ENCODE data around the gene ARHGEF11.

The ARHGEF11 gene

DNA sequence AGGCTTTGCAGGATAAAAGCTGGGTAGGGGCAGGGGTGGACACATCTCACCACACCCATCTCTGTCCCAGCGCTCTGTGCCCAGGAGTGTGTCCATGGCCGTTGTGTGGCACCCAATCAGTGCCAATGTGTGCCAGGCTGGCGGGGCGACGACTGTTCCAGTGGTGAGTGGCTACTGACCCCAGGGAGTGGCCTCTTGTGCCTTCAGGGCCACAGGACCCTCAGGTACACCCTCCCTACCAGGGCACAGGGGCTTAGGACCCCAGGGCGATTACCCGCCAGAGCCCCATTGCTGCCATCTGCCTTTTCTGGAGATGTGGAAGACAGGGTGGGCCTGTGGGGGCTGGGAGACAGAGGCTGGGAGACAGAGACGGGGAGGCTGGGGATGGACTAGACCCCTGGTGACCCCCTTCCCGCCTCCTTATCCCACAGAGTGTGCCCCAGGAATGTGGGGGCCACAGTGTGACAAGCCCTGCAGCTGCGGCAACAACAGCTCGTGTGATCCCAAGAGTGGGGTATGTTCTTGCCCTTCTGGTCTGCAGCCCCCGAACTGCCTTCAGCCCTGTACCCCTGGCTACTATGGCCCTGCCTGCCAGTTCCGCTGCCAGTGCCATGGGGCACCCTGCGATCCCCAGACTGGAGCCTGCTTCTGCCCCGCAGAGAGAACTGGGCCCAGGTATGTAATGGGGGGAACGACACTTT lies 139.2 kb downstream of the ARHGEF11 start:
- DNase-seq, result no peak

DNA sequence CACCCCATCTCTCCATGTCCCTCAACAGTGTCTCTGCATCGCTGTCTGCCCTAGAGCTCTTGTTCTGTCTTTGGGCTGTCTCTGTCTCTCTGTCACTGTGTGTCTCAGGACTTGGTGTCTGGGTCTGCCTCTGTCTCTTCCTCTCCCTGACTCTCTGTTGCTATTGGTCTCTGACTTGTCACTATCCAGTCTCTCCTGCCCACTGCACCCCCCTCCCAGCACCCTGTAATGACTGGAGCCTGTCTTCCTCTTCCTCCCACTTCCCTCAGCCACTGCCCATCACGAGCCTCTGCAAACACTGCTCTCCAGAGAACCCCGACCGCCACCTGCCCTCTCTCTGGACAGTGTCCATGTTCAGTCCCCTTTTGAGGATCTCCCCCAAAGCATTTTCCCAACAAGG lies 139.9 kb downstream of the ARHGEF11 start:
- no peak for DNase-seq

DNA sequence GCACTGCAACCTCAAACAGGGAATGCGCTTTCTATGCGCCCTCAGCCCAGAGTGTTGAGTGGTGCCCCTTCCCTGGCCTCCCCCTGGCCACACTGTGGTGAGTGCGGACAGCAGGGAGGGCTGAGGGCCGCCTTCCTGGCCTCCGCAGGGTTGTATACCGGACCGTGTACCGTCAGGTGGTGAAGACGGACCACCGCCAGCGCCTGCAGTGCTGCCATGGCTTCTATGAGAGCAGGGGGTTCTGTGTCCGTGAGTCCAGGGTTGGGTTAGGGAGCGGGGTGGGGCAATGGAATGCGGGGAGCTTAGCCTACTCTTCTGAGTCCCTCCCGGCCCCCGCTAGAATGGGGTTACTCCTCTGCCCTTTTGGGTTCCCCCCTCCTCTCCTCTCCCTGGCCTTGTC lies 140.4 kb downstream of the ARHGEF11 start:
- no peak for DNase-seq

DNA sequence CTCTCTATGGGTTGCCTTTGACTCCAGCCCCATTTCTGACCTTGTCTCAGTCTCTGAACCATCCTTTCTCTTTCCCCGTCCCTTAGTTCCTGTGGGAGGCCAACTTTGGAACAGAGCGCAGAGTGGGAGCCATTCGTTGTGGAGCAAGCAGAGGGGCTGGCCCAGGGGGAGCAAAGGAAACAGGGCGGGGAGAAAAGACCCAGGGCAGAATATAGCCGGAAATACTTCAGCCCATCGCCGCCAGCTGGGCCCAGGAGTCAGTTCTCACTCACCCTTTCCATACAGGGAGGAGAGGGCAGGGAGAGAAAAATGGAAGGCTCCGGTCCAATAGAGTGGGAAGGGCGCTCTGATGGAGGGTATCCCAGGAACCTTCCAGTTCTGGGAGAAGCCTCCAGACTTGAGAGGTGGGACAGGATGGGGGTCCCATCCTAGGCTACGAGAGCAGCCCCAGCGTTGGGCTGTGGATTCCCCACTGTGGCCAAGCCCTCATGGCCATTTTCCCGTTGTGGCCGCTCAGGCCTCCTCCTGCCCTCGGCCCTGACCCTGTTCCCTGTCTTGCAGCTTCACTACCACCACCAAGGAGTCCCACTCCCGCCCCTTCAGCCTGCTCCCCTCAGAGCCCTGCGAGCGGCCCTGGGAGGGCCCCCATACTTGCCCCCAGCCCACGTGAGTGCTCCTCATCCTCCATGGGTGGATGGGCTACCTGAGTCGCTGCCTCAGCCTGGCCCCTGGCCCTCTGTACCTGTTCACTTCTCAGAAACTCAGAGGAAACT lies 141.2 kb downstream of the ARHGEF11 start:
- DNase-seq, result no peak

DNA sequence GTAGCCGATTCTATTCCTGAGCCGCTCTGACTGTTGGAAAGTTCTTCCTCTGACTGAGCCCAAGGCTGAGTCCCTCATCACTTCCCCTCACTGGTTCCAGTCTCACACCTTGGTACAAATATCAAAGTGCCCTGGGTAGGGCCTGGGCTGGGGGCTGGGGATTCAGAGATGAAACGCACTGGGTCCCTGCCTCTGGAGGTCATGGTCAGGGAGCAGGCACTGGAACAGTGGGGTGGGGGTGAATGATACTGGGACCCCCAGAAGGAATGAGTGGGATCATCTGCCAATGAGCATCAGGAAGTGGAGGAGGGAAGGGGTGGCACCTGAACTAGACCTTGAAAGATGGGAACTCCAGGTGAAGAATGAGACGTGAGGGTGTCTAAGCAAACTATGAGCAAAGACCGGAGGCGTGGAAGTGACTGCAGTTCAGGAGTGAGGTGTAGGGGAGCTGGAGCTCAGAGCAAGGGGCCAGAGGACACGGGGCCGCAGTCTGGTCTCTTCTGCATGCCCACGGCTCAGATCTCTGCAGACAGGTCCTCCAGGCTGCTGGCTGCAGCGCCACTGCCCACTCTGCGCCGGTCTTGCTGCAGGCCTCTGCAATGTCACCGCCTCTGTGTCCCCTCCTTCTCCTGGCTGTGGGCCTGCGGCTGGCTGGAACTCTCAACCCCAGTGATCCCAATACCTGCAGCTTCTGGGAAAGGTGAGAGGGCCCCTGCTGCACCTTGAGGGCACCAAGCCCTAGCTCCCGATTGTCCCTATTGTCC lies 142.0 kb downstream of the ARHGEF11 start:
- no peak for DNase-seq

DNA sequence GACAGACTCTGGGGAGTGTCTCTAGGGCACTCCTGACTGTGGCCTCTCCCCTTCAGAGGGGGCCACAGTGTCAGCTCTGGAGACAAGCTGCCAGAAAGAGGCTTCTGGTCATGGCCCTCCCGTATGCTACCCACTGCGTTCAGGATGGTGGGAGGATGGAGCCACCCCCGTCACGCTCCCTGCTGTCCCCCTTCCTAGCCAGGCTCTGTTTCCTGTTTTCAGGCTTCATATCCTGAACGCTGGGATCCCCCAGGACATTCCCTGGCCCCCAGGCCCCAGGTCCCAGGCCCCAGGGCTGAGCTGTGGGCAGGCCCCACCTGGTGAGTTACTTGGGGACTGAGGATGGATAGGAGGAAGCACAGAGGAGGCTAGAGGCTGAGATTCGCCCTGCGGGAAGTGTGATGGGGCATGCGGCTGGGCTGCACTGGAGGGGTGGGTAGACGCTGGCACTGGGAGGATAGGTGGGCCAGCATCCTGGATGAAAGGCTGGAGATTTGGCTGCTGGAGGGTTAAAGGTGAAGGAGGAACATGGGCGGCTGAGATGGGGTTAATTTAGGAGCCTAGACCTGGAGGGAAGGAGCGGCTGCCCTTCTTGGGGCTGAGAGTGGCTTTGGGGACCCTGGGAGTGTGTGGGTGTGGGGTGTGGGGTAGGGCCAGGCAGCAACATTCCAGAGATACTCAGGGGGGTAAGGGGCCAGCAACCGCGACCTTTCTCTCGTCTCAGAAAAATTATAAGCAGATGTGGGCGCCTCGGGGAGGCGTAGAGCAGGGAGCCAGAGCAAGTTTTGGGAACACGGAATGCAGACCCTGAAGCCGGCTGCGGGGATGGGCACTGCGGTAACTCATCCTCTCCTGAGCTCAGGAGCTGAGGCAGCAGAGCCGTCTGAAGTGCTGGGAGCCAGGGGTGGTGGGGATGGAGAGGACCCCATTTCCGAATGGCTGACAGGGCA lies 143.3 kb downstream of the ARHGEF11 start:
- DNase-seq, result no peak

DNA sequence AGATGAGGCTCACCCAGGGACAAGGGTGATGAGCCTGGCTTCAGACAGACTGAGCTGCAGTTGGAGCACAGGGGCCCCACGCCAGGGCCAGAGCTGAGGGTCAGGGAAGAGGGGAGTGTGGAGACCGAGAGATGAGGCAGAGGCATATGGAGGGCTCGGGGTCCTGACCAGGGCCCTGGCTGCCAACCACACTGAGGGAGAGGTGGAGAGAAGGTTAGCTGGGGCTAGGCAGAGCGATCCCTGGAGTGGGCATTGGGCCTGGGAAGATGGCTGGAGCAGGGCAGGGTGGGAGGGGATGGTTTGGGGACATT lies 144.0 kb downstream of the ARHGEF11 start:
- DNase-seq, result no peak

DNA sequence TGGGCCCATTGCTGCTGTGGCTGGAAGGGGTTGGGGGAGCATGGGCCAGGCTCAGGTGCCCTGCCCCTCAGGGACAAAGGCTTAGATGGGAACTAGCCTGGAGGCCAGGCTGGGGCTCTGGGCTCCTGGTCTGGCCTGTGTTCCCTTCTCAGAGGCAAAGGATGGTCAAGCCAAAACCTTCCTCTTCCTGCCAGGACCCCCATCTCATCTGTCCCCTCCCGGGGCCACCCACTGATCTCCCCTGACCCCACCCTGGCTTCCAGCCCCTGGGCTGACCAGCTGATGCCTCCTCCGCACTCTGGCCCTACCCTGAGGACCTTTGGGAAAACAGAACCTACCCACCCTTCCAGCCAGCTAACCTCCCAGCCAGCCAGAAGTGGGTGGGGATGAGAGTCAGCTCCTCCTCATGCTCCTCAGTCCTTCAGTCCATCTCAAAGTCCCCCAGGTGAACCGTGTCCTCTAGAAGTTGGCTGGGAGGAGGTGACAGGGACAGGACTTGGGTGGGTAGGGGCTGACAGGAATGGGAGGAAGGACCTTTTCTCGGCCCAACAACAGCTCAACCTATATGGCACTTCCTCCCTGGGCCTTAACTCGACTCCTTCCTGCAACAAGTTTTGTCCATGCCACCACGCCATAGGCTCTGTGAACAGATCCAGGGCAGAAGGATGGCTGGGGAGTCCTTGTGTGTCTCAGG lies 144.5 kb downstream of the ARHGEF11 start:
- no peak for DNase-seq

DNA sequence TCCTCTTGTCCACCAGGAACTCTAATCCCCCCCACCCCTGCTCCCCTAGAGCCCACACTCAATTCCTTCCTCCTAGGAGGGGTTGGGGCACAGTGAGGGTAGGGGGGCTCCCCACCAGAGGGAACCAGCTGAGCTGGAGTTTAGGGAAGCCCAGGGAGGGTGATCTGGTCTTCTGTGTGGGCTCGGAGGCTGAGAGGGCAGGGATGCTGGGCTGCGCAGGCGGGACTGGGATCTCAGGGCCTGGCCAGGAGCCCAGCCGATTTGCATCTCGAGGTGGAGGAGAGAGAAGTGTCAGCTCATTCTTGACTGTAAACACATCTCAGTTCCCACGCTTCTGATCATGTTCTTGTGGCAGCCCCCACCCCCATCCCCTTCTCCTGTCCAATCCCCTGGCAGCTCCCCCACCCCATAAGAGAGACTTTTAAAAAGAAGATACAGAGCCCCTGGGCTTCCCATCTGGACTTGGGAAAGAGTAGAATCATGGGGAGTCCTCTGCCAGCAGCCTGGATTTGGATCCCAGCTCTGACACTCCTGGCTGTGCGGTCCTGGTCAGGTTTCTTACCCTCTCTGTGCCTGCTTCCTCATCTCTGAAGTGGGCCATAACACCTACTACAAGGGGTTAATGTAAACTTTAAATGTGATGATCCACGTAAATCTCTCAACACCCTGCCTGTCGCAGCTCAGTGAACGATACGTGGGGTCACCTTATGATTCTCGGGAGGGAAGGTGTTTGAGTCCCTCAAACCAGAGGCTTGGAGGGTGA lies 145.4 kb downstream of the ARHGEF11 start:
- no peak for DNase-seq

DNA sequence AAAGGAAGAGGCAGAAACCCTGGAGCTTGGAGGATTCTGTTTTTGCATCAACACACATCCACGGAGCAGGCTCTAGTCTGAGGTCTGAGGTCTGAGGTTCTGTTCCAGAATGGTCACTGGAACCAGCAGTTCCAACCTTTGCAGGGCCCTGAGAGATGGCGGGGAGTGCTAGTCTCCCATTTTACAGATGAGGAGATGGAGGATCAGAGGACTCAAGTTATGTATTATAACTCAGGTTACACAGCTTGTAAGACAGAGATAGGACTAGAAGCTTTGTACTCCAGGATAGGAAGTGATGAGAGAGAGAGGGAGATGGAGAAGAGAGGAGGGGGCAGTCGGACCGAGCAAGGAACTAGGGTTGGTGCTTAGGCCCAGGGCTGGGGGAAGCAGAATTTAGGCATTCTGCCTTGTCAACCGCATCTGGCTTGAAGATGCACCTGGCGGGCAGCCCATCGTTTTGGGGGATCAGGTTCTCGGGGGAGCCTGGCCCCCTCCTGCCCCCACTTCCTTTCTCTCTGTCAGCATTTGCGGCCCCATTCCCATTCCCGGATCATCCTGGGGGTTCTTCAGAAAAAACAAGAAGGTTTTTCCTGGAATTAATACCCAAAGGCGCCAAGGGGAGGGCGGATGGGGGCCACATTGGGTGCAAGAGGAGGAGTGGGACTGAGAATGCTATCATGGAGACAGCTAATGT lies 146.4 kb downstream of the ARHGEF11 start:
- no peak for DNase-seq

DNA sequence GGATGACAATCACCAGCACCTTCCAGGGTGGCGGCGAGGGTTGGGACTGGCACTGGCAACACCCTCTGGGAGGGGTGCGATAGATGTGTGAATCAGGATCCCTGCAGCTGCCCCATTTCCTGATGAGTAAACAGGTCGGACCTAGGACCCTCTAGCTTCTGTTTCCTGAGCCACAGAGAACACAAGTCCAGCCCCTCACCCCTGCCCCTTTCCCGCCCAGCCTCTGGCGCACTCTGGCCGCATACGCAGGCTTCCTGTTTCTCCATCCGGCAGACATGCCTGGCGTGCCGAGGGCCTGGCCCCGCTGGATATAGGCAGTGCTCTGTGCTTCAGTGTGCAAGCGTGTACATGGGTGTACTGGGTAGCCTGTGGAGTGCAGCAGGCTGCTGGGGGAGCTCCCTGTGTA lies 147.4 kb downstream of the ARHGEF11 start:
- DNase-seq, result no peak

DNA sequence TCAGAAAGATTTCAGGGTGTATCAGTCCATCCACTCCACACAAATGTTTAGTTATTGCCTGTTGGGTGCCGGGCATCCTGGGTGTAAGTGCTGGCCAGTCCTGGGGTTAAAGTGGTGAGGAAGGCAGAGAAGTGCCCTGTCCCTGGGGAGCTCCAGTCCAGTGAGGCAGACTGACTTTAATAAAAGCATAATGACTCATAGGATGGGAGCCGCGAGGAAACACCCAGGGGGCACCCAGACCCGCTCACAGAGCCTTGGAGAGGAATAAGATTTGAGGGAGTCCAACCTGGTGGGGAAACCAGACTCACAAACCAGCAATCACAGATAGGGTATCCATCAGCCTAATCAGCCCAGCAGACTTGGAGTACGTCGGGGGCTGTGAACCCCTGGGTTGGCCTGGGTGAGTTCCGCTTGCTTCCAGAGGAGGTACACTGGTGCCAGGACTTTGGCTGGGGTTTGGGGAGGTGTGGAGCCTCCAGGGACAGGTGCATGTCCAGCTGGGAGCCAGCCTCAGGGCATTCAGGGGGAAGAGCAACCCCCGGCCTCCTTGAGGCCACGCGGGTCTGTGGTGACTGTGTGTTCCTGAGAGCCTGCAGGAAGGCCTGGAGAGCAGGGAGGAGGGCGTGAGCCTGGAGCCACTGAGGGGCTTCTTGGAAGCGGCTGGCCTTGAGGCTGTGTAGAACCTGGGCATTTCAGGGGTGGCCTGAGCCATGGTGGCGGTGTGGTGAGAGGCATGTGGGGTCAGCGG lies 148.3 kb downstream of the ARHGEF11 start:
- DNase-seq, result no peak

DNA sequence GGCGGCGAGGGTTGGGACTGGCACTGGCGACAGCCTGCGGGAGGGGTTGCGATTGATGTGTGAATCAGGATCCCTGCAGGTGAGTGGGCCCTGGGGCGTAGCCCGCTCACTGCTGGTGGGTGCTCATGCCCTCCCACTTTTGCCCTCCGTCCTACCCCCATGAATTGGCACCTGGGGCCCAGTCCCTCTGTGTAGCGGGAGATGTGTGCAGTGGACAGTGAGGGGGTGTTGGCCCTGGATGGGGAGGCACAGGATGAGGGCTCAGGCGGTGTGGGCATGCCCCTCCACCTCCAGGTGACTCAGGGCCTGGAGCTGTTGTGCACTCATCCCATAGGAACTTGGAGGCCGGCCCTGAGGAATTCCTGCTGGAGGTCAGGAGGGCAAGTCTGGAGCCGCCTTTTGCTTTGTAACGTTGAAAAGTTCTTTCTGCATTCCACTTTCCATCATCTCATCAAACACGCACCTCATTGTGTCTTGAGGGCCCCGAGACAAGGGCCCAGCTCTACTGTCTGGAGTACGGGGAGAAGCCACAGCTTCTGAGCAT lies 149.0 kb downstream of the ARHGEF11 start:
- DNase-seq, result no peak

DNA sequence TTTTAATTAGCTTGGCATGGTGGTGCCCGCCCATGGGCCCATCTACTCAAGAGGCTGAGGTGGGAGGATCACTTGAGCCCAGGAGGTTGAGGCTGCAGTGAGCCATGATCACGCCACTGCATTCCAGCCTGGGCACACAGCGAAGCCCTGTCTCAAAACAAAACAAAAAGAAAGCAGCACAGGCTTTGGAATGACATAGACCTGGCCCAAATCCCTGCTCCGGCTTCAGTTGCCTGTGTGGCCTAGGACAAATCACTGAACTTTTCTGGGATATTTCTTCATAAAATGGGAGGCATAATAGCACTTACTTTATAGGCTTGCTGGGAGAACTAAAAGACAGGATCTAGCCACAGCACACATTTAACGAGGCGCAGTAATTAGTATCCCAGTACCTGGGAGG lies 149.6 kb downstream of the ARHGEF11 start:
- no peak for DNase-seq

DNA sequence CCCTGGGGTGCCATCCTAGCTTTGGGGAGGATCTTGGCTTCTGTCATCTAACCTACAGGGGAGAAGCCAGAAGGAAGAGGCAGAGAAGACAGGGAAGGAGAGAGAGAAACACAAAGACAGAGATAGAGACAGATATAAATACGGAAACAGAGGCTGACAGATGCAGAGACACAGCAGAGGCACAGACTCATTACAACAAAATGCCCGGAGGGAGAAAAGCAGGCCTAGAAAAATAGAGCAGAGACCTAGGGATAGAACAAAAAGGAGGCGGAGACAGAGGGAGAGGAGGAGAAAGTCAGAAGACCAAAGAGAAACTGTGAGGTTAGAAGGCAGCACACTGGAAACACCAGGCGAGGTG lies 150.1 kb downstream of the ARHGEF11 start:
- no peak for DNase-seq

DNA sequence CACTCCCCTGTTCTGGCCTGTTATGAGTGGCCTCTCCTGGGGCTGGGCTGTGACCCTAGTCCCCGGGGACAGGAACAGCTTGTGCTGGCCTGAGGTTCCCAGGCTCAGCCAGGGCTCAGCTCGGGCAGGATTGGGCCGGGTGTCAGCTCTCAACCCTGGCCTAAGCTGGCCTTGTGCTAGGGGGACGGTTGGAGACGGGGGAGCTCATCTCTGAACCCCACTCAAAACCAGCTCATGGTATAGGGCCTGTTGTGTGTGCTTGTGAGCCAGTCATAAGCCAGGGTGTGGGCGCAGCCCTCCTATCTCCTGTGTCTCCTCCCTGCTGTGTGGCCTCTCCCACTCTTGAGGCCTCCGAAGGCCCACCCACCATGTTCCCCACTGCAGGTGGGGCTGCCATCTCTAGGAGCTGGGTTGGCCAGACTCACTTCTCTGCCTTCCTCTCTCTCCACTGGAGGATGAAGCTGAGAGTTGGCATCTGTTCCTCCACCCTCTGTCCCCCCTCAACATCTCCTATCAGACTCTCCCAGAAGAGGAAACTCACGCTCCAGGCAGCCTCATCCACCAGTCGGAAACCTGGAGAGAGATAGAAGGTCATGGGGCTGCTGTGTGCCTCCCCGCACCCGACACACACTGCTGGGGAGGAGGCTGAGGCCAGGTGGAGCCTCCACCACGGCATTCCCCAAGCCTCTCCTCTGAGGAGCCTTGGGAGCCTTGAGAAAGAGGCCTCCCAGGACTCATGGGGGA lies 150.7 kb downstream of the ARHGEF11 start:
- no peak for DNase-seq

DNA sequence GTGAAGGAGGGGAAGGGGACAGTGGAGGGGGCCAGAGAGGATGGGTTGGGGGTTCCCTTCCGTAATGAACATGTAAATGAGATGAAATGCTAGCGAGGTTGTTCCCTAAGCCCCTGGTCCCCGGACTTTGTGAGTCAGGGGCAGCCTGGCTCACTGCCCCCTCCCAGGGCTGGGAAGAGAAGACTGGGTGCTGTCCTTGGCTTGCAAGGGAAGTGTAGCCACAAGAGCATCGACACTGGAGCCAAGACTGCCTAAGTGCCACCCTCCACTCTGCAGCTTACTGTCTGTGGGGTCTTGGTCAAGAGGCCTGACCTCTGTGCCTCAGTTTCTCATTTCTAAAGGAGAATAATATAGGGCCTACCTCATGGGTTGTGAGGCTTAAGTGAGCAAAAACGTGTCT lies 151.5 kb downstream of the ARHGEF11 start:
- DNase-seq, result no peak

DNA sequence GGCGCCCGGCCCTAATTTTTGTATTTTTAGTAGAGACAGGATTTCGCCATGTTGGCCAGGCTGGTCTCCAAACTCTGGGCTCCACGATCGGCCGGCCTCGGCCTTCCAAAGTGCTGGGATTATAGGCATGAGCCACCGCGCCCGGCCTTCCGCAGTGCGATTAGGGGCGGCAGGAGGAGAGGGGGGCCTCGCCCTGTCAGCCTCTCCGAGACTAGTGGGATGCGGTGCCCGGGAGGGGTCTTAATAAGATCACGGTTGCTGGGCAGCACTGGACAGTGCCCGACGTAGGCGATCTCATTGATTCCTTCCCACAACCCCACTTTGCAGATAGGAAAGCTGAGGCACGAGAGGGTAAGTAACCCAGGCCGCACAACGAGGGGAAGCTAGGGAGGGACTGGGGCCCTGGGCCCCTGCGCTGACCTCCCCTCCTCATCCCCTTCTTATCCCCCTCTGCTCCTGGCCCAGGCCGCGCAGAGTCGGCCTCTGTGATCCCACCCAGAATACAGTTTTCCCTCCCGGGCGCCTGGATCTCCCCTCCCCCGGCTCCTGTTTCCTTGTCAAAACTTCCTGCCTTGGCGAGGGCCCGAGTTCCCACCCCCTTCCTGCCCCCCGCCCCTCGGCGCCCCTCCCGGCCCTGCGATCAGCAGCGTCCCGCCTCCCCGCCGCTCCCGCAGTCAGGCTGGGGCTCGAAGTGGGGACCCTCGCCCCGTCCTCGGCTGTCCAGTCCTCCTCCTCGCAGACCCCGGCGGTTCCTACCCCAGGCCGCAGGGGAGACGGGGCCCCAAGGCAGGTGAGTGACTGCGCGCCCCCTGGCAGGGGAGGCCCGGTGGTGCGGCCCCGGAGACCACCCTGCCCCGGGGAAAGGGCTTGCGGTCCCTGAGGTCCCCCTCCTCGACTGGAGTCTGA lies 152.2 kb downstream of the ARHGEF11 start, which contains the start of gene PEAR1:
TSS of gene PEAR1 (plus strand) at position 671 of the 906 bp plus-strand sequence. CDS start 10,209 bp downstream, outside the sequence.
- no peak for DNase-seq

Data from COR-L47 (cell line).